B cell (primary cell): ENCODE data around the gene FIBCD1. TPM values are rescaled to one million over a fixed set of nuclear protein-coding genes. Genes with fewer than 3 reads are reported as not detected.

Experiments used
- ATAC-seq: fragments of 200-7000 bp; cut with Tn5 transposase; one replicate; pipeline ENCODE4 v1.10.0; 2021; ENCODE audit warnings: low read depth, mild to moderate bottlenecking, moderate number of reproducible peaks, moderate library complexity
- CTCF ChIA-PET: fragments of 350-600 bp; sonication (Branson Sonifier 250); formaldehyde crosslinking; loops from one replicate; lab custom pipeline; 2021; ENCODE audit warnings: antibody characterized with exemption, inconsistent platforms; lab: Charles Lee
- POLR2A ChIA-PET: fragments of 350-600 bp; sonication (Branson Sonifier 250); formaldehyde crosslinking; loops from one replicate; lab custom pipeline; 2021; ENCODE audit warnings: antibody characterized with exemption; lab: Charles Lee
- DNase-seq: peaks from one replicate; pipeline ENCODE4 v3.0.0; 2013
- H2AFZ ChIP-seq: 2 replicates; pipeline ENCODE4 v1.6.1; 2012; ENCODE audit warnings: mild to moderate bottlenecking, low read depth, low read length; ENCODE audit not compliant: insufficient read depth, poor library complexity, severe bottlenecking
- H3K27ac ChIP-seq, 2 donors: 1 replicate in 1 of 2; 2 replicates in 1 of 2; pipeline ENCODE4 v1.5.1; 2012 to 2013; ENCODE audit warnings: low read length in 2 of 2, mild to moderate bottlenecking in 2 of 2, moderate library complexity in 1 of 2
- H3K27me3 ChIP-seq, 4 experiments: fragments of 200-600 bp in 1 of 4; sonication (generic) in 1 of 4; replicated peaks in 1 of 4; 1 replicate in 2 of 4; 2 replicates in 2 of 4; pipeline versions ENCODE4 v1.6.1 to v1.7.0; 2013 to 2016; ENCODE audit warnings: low read length in 3 of 4, mild to moderate bottlenecking in 2 of 4, mixed read lengths in 1 of 4, moderate library complexity in 1 of 4; ENCODE audit not compliant: insufficient read depth in 4 of 4, control insufficient read depth in 3 of 4; ENCODE audit errors: control extremely low read depth in 1 of 4
- H3K36me3 ChIP-seq, 2 experiments: replicated peaks in 1 of 2; 1 replicate in 1 of 2; 2 replicates in 1 of 2; pipeline versions ENCODE4 v1.6.1 to v1.7.1; 2013; ENCODE audit warnings: low read length in 1 of 2; ENCODE audit not compliant: insufficient read depth in 2 of 2, control insufficient read depth in 1 of 2; ENCODE audit errors: control extremely low read depth in 1 of 2, extremely low read depth in 1 of 2
- H3K4me1 ChIP-seq, 2 donors: fragments of 200-600 bp in 1 of 2; sonication (generic) in 1 of 2; 1 replicate in 1 of 2; 2 replicates in 1 of 2; pipeline versions ENCODE4 v1.5.1 to v1.6.1; 2013 to 2017; ENCODE audit warnings: low read length in 2 of 2; ENCODE audit not compliant: control insufficient read depth in 2 of 2, insufficient read depth in 2 of 2
- H3K4me2 ChIP-seq: replicated peaks from 2 replicates; pipeline ENCODE3; 2012; ENCODE audit warnings: mild to moderate bottlenecking, low read depth, low read length; ENCODE audit not compliant: poor library complexity, severe bottlenecking
- H3K4me3 ChIP-seq, 5 experiments: fragments of 200-600 bp in 1 of 5; sonication (generic) in 1 of 5; 1 replicate in 3 of 5; 2 replicates in 2 of 5; pipeline versions ENCODE4 v1.5.1 to v1.7.0; 2011 to 2016; ENCODE audit warnings: low read length in 4 of 5, mild to moderate bottlenecking in 4 of 5, low read depth in 2 of 5, control low read depth in 1 of 5, moderate library complexity in 1 of 5; ENCODE audit not compliant: insufficient read depth in 1 of 5; ENCODE audit errors: control extremely low read depth in 1 of 5, extremely low read depth in 1 of 5
- H3K79me2 ChIP-seq: fragments of 200-600 bp; sonication (generic); one replicate; pipeline ENCODE4 v1.6.0; 2016; ENCODE audit warnings: low read length; ENCODE audit not compliant: control insufficient read depth, insufficient read depth
- H3K9ac ChIP-seq: fragments of 200-600 bp; sonication (generic); 2 replicates; pipeline ENCODE4 v1.6.1; 2017; ENCODE audit warnings: mild to moderate bottlenecking, low read length, moderate library complexity
- H3K9me3 ChIP-seq, 3 donors: one replicate each; pipeline versions ENCODE4 v1.6.1 to v1.7.1; 2013; ENCODE audit warnings: low read length in 2 of 3; ENCODE audit not compliant: control insufficient read depth in 2 of 3, insufficient read depth in 1 of 3; ENCODE audit errors: control extremely low read depth in 1 of 3
- H4K20me1 ChIP-seq: 2 replicates; pipeline ENCODE4 v1.6.0; 2012; ENCODE audit warnings: mild to moderate bottlenecking, low read length; ENCODE audit not compliant: insufficient read depth, control insufficient read depth, poor library complexity, severe bottlenecking
- H3K27ac Mint-ChIP-seq: one replicate; pipeline ENCODE4 v1.8.0; 2021; ENCODE audit warnings: mixed read lengths
- H3K27me3 Mint-ChIP-seq: one replicate; pipeline ENCODE4 v1.8.0; 2021; ENCODE audit warnings: mixed read lengths
- H3K4me1 Mint-ChIP-seq: one replicate; pipeline ENCODE4 v1.8.0; 2021; ENCODE audit warnings: mixed read lengths
- H3K4me3 Mint-ChIP-seq: one replicate; pipeline ENCODE4 v1.8.0; 2021; ENCODE audit warnings: mixed read lengths
- H3K9me3 Mint-ChIP-seq: one replicate; pipeline ENCODE4 v1.8.0; 2022; ENCODE audit warnings: mixed read lengths; ENCODE audit not compliant: insufficient read depth
- EZH2 ChIP-seq: IDR thresholded peaks from 2 replicates; pipeline ENCODE4 v1.6.1; 2012; ENCODE audit warnings: borderline replicate concordance, low read depth, mild to moderate bottlenecking, moderate library complexity, low read length; ENCODE audit not compliant: insufficient read depth, poor library complexity, severe bottlenecking
- WGBS: methylation state at CpG from one replicate; pipeline ENCODE4 v1.1.5; 2013; ENCODE audit warnings: missing lambda C conversion rate; ENCODE audit not compliant: insufficient coverage; 5-methylcytosine and 5-hydroxymethylcytosine counted together
- intact Hi-C: fragments of 100-400 bp; cut with micrococcal nuclease; formaldehyde crosslinking; loops from one replicate; pipeline ENCODE4 v1.10.0; 2022
- polyA plus RNA-seq: library from polyadenylated mRNA; depleted of rRNA; stranded (reverse); fragments of >200 nt; gene quantifications from 2 replicates; pipeline ENCODE4 v1.2.3, GENCODE V29; 2012
- total RNA-seq, 2 donors: library from RNA; stranded (reverse); fragments of 120-200 nt in 1 of 2; gene quantifications; 1 replicate in 1 of 2; 2 replicates in 1 of 2; pipeline versions ENCODE4 v1.2.3 to v1.2.4, GENCODE V29; 2013 to 2022
- TF ChIP-seq, protein P1 (sequence below): fragments of 200-600 bp; IDR thresholded peaks from one replicate; pipeline ENCODE4 v1.8.0; 2022; ENCODE audit warnings: antibody characterized with exemption, mild to moderate bottlenecking

Gene FIBCD1
- total and polyA plus RNA-seq, 2 donors (not counting 1 experiment from before 2014, with no cell fraction given): not detected

DNA sequence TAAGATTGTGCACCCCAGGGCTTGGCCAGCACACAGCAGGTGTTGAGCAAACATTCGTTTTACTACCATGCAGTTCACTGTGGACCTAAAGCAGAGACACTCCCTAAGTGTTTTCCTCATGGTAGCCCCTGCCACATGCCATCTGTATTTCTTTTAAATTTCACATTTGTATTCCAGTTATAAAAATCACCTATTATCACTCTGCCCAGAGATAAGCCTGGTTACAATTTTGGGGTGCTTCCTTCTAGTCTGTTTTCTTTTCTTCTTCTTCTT is 10.9 kb upstream of the FIBCD1 start:
- TF ChIP-seq, protein P1, sequence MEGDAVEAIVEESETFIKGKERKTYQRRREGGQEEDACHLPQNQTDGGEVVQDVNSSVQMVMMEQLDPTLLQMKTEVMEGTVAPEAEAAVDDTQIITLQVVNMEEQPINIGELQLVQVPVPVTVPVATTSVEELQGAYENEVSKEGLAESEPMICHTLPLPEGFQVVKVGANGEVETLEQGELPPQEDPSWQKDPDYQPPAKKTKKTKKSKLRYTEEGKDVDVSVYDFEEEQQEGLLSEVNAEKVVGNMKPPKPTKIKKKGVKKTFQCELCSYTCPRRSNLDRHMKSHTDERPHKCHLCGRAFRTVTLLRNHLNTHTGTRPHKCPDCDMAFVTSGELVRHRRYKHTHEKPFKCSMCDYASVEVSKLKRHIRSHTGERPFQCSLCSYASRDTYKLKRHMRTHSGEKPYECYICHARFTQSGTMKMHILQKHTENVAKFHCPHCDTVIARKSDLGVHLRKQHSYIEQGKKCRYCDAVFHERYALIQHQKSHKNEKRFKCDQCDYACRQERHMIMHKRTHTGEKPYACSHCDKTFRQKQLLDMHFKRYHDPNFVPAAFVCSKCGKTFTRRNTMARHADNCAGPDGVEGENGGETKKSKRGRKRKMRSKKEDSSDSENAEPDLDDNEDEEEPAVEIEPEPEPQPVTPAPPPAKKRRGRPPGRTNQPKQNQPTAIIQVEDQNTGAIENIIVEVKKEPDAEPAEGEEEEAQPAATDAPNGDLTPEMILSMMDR: no peak
- TF ChIP-seq EZH2: no peak

DNA sequence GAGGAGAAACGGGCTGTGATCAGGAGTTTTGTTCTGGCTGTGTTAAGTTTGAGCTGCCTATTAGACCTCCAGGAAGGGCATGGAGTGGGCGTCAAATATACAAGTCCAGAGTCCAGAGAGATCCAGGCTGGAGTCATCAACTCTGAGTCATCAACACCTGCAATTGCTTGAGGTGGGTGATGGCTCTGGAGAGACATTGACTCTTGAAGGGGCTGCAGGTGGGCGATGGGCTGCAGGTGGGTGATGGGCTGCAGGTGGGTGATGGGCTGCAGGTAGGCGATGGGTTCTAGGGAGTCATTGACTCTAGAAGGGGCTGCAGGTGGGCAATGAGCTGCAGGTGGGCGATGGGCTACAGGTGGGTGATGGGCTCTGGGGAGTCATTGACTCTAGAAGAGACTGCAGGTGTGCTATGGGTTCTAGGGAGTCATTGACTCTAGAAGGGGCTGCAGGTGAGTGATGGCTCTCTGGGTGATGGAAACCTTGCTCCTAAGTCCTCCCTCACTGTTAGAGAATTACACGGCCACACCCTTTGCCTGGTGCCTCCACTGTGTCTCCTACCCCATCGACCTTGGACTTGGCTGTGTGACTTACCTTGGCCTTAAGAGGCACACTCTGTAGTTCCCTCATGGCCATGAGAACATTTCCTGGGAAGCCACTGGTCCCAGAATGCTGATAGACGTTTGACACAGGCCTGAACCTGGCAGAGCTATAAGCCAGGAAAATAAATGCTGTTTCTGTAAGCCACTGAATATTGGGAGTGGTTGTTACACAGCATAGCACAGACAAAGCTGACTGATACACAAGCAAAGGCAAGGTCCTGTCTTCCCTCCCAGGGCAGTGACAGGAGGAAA is 10.4 kb upstream of the FIBCD1 start:
- Mint-ChIP-seq H3K9me3 (peaks cover 3% of the 10 kb centered on the region), H3K4me1 (no peaks in the 10 kb centered on the region), H3K27me3 (peaks cover 49% of the 10 kb centered on the region), H3K4me3 (no peak overlapping the region), H3K27ac (no peak overlapping the region)
- Histone ChIP-seq H3K4me1 (no peaks in the 10 kb centered on the region), H3K9ac (no peak overlapping the region), H2AFZ (no peak overlapping the region), H3K79me2 (no peaks in the 10 kb centered on the region), H3K4me2 (no peak overlapping the region), H3K27ac (no peak overlapping the region), H3K4me3 (no peak overlapping the region), H3K36me3 (no peaks in the 10 kb centered on the region), H3K9me3 (peaks cover 0 to 13% (median 0%) of the 10 kb centered on the region in 3 donors), H4K20me1 (no peaks in the 10 kb centered on the region), H3K27me3 (peaks cover 0 to 9% (median 0%) of the 10 kb centered on the region in 4 experiments)
- TF ChIP-seq, protein P1: no peak
- 80% methylated on average over 7 of the region's 8 CpGs for WGBS
- DNase-seq (no peak), ATAC-seq (no peak)
- ChIA-PET CTCF (no interaction called here), POLR2A (interaction anchor here (0.7 kb wide), 1 partner anchor 88 kb away, joined by 3 read pairs; no protein-coding TSS in a partner anchor)
- intact Hi-C loops: no loop called here

More for the DNA sequence above, 10.9 kb upstream of the FIBCD1 start:
- no peak for ATAC-seq
- Histone ChIP-seq H3K4me2 (no peak overlapping the region), H3K9me3 (peaks cover 0 to 13% (median 0%) of the 10 kb centered on the region in 3 donors), H3K27ac (no peak overlapping the region), H3K79me2 (no peaks in the 10 kb centered on the region), H3K4me1 (no peaks in the 10 kb centered on the region), H3K36me3 (no peaks in the 10 kb centered on the region), H4K20me1 (no peaks in the 10 kb centered on the region), H3K4me3 (no peak overlapping the region), H3K27me3 (peaks cover 0 to 9% (median 0%) of the 10 kb centered on the region in 4 experiments), H2AFZ (no peak overlapping the region), H3K9ac (no peak overlapping the region)
- intact Hi-C loops: no loop called here
- Mint-ChIP-seq H3K9me3 (peaks cover 3% of the 10 kb centered on the region), H3K4me1 (no peaks in the 10 kb centered on the region), H3K4me3 (no peak overlapping the region), H3K27ac (no peak overlapping the region), H3K27me3 (peaks cover 46% of the 10 kb centered on the region)
- no peak for DNase-seq
- 86% methylated on average over 1 of the region's 1 CpG for WGBS
- CTCF ChIA-PET: no interaction called here
- POLR2A ChIA-PET: no interaction called here
